GM19025 (cell line): Measurements from ENCODE around the gene TELO2.
"Not testable (repeated sequence)": the region's sequence is repeated elsewhere in the genome, so short reads cannot be mapped to it uniquely, and the experiment has no call there.

Source experiments
- ATAC-seq: cut with Tn5 transposase; IDR thresholded peaks from one replicate; pipeline ENCODE4 v1.9.1; 2021; ENCODE audit warnings: mild to moderate bottlenecking, low read depth, moderate library complexity; ENCODE audit not compliant: unreplicated experiment

The TELO2 gene

DNA sequence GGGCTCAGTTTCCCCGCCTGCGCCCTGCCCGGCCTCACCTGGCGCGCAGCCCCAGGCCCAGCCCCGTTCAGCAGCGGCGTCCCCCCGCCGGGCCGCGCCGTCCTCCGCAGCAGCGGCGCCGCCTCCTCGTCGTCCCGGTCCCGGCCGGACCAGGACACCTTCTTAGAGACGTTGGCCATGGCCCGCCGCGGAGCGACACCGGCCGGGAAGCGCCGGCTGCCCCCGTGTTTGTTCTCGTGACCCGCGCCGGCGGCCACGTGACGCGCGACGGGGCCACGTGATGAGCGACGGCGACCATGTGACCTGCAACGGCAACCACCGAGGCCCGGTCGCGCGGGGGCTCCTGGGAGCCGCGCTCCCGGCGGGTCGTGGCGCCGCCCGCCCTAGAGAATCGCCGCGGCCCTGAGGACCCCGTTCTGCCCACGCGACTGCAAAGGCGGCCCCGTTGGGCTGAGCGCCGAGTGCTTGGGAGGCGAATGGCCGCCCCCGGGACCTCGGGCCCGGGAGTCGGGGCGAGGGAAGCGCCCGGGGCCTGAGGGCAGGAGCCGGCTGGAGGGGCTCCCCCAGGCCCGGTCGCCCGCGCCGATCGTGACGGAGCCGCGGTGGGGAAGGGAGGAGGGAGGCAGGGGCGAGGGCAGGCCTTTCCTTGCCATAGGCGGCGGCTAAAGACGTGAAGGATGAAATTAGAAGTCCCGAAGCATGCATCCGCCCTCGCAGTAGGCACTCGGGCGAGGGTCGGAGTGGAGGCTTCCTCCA is 18.2 kb upstream of the TELO2 start, which contains the start of gene CLCN7:
Gene CLCN7, minus strand, starts transcription at position 233 of the 756 bp plus-strand sequence. Its CDS starts 54 bp downstream, at position 179.
- ATAC-seq: peak; percentile 71

DNA sequence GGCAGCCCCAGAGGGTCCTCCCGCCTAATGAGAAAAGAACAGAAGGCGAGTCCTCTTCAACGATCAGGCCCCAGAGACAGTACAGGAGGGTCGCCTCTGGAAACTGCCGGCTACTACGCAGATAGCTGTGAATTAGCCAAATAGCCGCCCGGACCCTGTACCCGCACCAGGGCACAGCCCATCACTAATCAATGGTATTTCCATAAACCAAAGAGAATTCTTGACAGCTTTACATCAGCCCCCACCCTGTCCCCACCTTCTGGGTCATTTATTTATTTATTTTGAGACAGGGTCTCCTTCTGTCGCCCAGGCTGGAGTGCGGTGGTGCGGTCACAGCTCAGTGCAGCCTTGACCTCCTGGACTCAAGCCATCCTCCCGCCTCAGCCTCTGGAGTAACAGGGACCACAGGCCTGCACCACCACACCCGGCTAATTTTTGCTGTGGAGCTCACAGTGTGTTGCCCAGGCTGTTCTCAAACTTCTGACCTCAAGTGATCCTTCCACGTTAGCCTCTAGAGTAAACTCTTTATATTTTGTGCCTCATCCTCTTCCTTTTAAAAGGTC is 17.5 kb upstream of the TELO2 start:
- ATAC-seq: no peak

DNA sequence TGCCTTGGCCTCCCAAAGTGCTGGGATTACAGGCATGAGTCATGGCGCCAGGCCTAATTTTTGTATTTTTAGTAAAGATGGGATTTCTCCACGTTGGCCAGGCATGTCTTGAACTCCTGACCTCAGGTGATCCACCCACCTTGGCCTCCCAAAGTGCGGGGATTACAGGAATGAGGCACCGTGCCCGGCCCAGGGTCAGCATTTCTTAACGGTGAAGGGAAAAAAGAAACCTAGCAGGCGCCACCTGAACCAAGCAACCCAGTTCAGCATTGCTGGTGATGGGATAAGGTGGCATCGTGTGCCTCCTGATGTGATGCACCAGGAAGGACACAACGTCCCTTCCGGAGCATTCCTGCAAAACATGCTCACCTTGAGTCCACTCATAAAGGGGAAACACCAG is 16.1 kb upstream of the TELO2 start:
- no peak for ATAC-seq

DNA sequence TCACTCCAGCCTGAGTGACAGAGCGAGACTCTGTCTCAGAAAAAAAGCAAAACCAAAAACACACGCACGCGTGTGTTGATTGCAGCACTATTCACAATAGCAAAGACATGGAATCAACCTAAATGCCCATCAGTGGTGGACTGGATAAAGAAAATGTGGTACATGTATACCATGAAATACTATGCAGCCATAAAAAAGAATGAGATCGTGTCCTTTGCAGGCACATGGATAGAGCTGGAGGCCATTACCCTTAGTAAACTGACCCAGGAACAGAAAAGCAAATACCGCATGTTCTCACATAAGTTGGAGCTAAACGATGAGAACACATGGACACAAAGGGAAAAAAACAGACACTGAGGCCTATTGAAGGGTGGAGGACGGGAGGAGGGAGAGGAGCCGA is 14.2 kb upstream of the TELO2 start:
- ATAC-seq: not testable (repeated sequence)

DNA sequence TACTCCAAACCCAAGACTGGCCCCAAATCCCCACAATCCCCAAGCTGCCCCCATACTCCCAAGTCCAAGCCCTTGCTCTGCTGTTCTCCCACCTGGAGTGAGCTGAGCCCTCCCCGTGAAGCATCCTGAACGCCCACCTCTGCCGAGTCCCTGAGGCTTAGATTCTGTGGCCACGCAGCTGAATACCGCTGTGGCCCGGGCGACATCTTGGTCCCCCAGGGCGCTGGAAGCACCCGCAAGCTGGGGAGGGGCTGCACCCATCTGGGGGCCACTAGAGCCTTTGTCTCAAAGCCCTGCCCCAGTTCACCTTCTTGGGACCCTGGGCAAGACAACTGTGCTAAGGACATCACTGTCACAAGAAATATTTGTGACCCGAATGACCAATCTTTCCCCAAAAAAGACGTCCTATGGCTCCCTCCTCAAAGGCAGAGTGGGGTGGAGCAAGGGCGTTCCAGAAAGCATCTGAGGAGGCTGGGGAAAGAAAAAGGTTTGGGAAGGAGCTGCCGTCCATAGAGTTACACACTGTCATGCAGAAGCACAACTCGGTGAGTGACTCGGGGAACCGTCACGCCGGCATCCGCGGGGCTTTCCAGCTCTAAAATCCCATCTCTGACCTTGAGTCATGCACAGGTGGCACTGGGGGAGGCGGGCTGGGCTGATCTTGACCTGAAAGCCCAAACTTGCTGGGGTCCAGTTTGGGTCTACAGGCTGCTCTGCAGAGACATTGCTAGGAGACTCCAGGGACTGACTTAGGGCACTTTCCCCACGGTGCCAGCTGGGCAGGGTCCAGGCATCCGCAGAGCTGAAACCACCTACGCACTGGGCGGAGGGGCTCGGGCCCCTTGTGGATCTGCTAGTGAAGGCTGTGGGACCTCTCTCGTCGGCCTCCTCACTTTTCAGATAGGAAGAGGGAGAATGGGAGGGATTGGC is 11.0 kb upstream of the TELO2 start:
- ATAC-seq: no peak

DNA sequence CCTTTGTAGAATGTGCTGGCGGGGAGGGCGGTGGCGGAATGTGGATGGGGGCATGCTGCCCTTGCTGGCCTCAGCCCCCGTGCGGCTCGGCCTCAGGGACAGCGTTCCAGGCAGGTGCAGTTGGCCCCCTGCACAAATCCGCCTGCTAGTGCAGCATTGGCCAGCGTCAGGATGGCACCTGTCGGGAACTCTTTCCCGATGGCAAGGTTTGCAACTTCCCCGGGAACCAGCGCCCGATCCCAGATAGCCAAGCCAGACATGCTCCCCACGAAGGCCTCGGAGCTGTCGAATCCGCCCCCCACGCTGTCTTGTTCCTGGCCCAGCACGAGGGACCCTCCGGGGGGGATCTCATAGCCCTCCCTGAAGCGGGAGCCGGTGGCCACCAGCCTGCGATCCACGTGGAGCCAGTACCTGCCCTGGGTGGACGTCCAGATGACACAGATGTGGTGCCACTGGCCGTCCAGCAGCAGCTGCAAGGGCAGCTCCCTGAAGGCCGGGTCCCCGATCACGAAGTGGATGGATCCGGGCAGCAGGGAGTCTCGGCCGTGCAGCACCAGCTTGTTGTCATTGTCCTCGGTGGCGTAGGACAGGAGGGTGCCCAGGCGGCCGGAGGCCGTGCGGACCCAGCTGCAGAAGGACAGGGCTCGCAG is 7.2 kb upstream of the TELO2 start:
- ATAC-seq: no peak

DNA sequence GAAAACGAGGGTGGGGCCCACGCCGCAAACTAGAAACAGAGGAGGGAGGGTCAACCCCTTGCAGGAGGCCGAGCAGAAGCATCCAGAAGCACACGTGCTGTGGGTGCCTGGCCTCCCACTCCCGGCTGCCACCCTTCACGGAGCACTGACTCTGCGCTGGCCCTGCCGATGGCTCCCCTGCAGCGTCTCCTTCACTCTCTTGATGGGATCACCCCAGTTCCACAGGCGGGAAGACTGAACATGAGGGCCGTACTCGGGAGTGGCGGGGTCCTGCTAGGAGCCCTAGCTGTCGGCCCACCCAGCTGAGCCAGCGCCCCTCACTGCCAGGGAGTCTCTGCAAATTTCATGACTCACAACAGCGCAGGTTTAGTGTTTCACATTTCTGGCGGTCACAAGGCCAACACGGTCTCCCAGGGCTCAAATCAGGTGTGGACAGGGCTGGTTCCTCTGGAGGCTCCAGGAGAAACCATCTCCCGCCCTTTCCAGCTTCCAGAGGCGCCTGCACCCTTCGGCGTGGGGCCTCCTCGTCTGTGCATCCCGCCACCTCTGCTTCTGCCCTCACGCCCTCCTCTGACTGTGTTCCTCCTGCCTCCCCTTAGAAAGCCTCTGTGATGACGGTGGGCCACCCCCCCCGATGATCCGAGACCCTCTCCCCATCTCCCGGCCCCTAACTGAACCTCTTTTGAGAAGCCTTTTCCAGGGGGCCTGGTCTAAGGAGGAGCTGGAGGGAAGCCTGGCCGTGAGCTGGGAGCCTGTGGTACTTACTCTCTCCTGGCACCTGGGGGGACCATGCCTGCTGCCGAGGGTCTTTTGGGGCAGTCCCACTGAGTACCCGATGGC is 6.4 kb upstream of the TELO2 start:
- ATAC-seq: no peak

DNA sequence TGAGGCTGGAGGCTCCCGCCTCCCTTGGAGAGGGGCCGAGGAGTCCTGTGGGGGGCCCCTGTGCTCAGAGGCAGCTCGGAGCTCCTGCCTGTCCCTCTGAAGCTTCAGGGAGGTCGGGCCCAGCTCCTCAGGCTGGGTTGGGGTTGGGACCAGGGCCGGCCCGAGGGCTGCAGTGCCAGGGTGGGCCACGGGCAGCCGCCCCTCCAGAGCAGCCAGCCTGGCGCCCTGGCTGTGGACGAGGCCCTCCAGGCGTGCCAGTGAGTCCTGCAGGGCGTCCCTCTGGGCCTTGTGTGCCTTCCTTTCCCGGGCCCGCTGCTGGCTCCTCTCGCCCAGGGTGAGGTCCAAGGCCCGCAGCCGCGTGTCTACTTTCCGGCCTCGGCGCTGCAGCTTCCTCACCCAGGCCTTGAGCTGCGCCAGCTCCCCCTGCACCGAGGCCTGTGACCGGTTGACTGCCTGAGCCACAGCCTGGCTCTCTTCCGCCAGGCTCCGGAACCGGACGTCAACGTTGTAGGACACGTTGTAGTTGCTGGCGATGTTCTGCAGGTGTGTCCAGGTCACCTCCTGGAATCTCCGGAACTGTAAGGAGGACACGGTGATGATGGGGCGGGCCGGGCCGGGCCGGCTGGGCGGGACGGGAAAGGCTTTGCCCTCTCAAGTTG is 5.6 kb upstream of the TELO2 start:
- no peak for ATAC-seq

DNA sequence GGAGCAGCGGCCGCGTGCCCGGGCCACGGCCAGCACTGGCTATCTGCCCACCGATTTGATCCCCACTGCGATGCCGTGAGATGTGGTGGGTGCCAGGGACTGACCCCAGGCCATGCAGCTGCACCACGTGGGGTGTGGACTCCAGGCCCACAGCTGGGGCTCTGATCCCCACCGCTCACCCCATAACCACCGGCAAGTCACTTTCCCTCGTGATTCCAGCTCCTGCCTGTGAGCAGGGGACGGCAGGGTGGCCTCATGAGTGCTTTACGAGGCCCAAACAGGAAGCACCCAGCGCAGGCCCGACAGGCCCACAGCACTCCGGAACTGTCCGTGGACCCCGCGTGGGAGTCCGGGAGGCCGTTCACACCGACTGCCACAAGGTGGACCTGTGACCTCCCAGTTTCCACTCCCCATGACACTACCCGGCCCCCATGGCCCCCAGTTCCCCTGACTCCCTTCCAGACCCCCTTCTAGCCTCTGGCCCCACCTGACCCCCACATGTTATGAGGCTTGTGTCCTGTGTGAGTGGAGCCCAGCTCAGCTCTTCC is 5.0 kb upstream of the TELO2 start:
- ATAC-seq: no peak

DNA sequence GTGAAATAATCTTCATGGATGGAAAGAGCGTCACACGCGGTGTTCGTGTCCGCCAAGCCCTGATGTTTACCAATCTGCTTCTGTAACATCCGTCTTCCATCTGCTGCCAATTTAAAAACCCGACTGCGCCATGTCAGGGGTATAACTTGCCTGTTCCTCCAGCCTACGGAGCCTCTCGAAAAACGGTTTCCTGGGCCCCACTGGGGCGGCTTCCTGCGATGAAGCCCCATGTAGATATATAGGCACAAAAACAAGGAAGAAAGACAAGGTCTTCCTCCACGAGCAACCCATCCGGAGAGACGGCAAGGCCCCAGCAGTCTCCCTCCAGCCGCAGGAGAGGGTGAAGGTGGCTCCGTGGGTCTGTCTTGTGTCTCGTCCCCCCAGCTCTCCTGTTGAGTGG is 4.5 kb upstream of the TELO2 start, which contains the start of gene PTX4:
Gene PTX4, minus strand, starts transcription at position 326 of the 400 bp plus-strand sequence. Its CDS starts 35 bp downstream, at position 291.
- no peak for ATAC-seq

DNA sequence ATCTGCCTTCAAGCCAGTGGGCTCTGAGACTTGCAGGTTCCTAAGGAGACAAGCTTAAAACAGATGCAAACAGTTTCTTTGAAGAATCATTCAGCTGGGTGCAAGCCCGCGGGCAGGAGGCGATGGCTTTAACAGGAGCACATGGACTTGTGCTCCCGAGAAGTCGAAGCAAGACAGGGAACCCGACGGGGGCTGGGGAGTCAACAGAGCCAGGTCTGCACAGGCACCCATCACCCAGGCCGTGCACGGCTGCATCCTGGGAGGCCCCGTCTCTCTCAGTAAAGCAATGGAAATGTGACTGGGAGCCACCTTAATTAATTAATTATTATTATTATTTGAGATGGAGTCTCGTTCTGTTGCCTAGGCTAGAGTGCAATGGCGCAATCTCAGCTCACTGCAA is 4.1 kb upstream of the TELO2 start:
- ATAC-seq: no peak

DNA sequence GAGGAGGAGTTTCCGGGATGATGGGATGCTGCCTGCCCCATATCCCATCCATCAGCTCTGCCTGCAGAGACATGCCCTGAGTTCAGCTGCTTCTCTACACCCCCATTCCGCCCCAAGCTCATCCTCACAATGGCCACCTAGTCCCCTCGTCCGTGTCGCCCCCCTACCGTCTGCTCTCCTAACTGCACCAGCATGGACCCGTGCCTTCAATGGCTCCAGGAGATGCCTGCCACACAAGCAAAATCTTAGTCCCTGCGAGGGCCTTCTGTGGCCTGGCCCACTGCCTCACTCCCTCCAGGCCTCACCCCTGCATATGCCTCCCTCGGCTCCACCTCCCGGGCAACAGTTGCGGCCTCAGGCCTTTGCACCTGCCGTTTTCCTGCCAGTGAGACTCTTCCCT is 1.8 kb upstream of the TELO2 start:
- no peak for ATAC-seq

DNA sequence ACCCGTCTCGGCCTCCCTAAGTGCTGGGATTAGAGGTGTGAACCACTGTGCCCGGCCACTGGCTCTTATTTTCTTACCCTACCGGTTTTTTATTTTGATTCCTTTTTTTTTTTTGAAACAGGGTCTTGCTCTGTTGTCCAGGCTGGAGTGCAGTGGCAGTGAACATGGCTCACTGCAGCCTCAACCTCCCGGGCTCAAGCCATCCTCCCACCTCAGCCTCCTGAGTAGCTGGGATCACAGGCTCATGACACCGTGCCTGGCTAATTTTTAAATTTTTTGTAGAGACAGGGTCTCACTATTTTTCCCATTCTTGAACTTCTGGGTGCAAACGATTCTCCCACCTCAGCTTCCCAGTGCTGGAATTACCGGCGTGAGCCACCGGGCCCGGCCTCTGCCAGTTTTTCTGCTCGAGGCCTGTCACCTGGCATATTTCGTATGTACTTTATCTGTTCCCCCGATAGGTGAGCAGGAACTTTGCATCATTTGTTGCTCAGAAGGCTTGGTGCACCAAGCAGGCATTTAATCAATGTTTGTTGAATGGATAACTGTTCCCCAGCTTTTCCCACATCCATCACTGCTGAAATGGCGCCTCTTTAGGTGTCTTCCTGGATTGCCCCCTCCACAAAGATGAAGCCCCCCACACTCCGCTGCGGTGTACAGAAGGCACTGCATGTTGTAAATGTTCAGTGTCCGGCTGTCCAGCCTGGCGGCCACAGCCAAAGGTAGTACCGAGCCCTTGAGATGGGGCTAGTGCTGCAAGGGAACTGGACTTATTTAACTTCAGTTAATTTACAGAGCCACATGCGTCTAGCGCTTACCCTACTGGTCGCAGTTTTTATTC is 858 bp upstream of the TELO2 start:
- no peak for ATAC-seq

DNA sequence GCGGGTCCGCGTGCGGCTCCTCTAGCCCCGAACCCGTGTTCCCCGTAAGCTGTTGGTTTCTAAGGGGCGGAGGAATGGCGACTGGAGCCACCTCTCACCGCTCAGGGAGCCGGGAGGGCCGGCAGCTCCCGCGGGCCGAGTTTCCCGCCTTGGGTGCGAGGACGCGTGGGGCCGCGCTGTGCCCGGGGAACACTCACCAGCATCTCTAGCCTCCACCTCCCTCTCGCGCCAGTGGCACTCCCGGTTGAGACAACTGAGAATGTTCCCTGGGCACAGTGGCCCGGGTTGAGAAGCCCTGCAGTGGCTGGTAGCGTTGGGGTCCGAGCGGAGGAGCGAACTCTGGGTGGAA is 560 bp downstream of the TELO2 start:
- ATAC-seq: no peak

DNA sequence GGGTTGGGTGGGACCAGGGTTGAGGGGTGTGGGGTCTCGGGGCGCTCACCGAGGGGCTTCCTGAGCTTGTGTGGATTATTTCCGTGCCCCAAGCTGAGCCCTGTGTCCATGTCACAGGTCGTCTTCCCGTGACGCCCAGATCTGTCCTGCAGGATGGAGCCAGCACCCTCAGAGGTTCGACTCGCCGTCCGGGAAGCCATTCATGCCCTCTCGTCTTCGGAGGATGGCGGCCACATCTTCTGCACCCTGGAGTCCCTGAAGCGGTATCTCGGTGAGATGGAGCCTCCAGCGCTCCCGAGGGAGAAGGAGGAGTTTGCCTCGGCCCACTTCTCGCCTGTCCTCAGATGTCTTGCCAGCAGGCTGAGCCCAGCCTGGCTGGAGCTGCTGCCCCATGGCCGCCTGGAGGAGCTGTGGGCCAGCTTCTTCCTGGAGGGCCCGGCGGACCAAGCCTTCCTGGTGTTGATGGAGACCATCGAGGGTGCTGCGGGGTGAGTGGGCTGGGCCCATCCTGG is 1.0 kb downstream of the TELO2 start:
- ATAC-seq: no peak

DNA sequence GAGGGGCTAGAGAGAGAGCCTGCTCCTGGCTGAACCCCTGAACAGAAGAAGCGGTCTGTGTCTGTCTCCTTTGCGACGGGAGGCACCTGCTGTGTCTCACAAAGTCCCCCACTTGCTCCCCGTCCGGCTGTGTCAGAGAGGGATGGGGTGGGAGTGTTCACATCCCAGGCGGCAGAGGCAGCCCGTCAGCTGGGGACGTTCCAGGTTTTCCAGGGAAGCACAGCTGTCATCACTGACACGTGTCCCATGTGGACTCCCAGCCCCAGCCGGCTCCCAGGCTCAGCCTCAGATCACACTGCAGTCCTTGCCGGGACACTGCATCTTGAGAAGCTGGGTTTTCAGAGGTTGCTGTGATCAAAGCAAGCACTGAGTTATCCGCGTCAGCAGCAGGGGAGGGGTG is 1.6 kb downstream of the TELO2 start:
- no peak for ATAC-seq

DNA sequence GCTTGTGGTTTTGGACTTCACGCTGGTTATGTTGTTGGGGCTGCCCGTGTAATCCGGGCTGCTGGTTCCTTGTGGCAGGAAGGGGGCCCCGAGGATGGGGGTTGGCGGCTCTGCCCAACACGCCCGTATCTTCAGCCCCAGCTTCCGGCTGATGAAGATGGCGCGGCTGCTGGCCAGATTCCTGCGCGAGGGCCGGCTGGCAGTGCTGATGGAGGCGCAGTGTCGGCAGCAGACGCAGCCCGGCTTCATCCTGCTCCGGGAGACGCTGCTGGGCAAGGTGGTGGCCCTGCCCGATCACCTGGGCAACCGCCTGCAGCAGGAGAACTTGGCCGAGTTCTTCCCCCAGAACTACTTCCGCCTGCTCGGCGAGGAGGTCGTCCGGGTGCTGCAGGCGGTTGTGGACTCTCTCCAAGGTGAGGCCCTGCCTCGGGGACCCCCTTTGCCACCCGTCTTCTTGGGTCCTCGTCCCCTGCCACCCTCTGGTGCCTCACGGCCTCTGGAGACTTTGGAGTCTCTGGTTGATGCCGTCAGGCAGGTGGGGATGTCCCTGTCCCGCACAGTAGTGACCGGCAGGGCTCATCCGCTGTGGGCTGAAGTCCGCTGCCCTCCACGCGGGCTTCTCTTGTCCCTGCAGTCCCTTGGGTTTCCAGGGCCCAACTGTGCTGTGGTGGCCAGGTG is 2.2 kb downstream of the TELO2 start:
- no peak for ATAC-seq
